Dermis microvascular lymphatic vessel endothelial cell (primary cell): ENCODE results near the gene SLC6A9. TPM values are rescaled to one million over a fixed set of nuclear protein-coding genes. Genes with fewer than 3 reads are reported as not detected.
A peak's percentile ranks its signal among the peaks of the same experiment; 100 is the strongest.

Source experiments
- DNase-seq, 2 donors: peaks; one replicate each; pipeline versions ENCODE4 v3.0.0 to v3.0.0-alpha.2; 2010; ENCODE audit warnings: low read depth in 2 of 2
- total RNA-seq: library from RNA; depleted of rRNA; stranded (reverse); fragments of >200 nt; gene quantifications from 2 replicates; pipeline ENCODE4 v1.2.1, GENCODE V29; 2014

Gene SLC6A9
- total RNA-seq: 0.13 TPM in 2 replicates

DNA sequence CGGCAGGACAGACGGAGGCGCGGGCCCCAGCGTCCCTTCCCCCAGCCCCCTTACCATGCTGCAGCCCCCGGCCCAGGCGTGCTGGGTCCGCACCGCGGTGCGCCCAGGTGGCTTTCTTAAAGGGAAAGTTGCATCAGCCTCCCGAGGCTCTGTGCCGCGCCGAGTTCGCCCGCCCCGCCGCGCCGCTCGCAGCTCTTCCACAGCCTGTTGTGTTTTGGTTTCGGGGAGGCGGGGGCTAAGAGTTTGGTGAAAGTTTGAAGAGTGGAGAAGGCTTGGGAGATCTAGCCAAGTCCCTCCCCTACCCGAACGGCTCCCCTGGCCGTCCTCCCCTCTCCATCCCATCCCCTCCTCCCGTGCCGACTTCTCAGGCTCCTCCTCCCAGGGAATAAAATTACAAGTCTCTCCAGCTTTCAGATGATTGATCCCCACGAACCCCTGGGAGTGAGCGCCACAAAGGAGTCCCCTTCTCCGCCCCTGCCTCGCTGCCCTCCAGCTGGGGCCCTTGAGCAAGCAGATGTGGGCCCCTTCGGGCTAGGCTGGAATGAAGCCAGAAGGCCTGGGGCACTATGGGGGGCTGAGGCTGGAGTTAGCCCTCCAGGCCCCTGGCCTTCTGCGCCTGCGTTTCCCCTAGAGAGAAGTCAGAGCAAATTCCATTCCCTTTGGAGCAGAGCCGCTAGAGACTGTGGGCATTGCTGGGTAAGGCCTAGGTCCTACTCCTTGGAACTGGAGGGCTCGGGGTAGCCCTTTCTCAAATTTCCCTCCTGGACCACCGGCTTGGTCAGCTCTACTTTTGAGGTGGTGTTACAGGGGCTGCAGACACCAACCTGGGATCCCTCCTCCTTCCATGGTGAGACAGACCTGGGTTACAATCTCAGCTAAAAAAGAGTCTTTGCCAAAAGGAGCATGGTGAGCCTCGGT lies at the start of gene SLC6A9:
Gene SLC6A9, minus strand, starts transcription at position 211 of the 918 bp plus-strand sequence. CDS start 7,185 bp downstream, outside the sequence.
- peak in 1 of 2 donors; percentile 24 for DNase-seq

DNA sequence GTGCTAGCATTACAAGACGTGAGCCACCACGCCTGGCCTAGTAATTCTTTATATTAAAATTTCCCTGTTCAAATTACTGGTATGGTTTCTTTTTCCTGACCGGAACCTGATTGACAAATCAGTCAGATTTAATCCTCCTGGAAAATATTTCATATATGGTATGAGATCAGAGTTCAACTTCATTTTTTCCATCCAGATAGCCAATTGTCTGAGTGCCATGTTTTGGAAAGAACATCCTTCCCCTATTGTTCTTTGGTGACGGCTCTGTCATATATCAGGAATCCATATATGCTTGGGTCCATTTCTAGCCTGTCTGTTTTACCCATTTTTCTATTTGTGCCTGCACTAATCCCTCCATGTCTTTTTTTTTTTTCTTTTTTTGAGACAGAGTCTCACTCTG lies 48.3 kb upstream of the SLC6A9 start:
- peak in 1 of 2 donors; percentile 69 for DNase-seq

DNA sequence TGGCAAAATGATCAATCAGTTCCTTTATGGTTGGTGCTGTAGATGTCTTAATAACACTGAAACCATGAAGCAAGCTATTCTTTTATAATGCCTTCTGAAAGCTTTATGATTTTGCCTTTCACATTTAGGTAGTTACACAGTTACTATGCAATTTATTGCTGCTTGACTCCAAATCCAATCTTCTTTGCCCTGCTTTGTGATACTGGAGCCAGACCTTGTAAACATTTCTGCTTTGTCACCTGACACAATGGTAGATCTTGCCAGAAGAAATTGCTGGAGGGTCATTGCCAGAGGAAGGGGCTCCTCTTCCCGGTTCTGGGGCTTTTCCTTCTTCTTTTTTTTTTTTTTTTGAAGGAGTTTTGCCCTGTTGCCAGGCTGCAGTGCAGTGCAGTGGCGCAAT lies 46.8 kb upstream of the SLC6A9 start:
- DNase-seq: no peak

DNA sequence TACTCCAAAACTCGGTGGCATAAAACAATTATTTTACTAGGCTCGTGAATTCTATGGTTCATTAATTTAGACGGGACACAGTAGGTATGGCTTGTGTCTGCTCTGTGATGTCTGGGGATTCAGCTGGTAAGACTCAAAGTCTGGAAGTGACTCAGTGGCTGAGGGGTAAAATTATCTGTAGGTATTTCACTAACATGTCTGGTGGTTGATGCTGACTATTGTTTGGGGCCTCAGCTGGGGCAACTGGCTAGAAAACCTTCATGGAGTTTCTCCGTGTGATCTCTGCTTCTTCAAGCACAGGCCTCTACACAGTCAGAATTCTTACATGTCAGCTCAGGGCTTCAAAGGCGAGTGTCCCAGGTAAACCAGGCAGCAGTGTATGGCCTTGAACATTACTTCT lies 46.2 kb upstream of the SLC6A9 start:
- no peak for DNase-seq

DNA sequence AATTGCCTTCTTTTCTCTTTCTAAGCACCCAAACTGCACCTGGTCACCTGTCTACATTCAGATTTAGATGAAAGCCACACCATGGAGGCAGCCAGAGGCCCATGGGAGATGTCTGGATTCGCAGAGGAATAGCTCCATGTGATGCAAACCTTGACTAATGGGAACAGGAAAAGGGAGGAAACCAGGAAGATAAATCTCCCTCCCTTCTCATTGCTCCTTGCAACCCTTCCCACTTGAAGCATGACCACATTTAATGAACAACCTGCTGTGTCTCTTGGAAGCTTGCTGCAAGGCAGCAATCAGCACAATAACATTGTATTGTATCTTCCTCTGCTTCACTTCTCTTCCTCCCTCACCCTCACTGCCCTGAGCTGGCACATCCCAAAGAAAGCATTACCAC lies 44.8 kb upstream of the SLC6A9 start:
- DNase-seq: no peak

DNA sequence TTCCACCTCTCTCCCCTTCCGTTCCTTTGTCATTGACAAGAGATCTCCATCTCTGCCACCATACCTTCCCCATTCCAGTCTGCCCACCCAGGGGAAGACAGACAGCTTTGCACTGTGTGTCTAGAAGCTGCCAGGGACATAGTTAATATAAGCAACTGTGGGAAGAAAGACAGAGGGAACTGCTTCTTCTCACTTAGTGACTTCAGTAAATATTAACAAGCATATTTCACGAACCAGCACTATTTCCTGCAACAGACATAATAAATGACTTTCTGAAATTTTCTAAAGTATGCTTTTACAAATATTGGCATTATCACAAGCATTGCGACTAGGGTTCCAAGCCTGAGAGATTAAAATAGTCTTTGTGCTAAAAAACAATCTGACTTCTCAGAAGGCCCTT lies 43.2 kb upstream of the SLC6A9 start:
- no peak for DNase-seq

GRCh38 chr1:44073528-44073927 lies 42.3 kb upstream of the SLC6A9 start:
- DNase-seq: no peak

GRCh38 chr1:44072821-44073220 lies 41.6 kb upstream of the SLC6A9 start:
- no peak for DNase-seq

- DNase-seq: peak in 1 of 2 donors; percentile 25
Measured at GRCh38 chr1:44072204-44072603, 40.9 kb upstream of the SLC6A9 start.

DNA sequence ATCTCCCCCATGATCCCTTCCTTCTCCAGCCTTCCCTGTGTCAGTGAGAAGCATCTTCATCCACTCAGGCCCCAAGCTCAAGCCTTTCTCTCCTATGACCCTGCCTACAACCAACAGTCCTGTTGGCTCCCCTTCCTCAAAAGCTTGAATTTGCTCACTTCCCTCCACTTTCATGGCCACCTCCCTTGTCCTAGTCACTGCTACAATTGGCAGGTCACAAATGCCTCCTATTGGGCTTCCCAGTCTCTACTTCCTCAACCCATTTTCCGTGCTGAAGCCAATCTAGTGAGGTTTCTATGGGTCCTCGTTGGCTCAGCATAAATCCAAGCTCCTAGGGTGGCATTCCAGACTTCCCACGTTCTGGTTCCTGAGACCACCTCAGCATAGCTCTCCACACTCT lies 40.2 kb upstream of the SLC6A9 start:
- no peak for DNase-seq

- no peak for DNase-seq
Measured at GRCh38 chr1:44068442-44068921, 37.2 kb upstream of the SLC6A9 start.

- DNase-seq: no peak
Measured at GRCh38 chr1:44067266-44068250, 36.3 kb upstream of the SLC6A9 start.

DNA sequence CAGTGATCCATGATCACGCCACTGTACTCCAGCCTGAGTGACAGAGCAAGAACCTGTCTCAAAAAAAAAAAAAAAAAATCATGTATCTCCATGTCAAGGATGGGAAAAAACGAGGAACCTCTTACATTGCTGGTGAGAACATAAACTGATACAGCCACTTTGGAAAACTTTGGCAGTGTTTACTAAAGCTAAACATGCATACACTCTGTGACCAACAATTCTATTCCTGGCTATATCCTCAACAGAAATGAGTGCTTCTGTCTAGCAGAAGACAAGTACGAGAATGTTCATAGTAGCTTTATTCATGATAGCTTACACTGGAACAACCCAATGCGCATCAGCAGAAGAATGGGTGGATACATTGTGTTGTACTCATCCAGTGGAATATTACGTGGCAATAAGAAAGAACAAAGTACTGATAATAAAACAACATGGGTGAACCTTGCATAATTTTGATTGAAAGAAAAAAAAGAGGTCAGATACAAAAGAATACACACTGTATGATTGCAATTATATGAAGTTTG lies 31.5 kb upstream of the SLC6A9 start:
- no peak for DNase-seq

DNA sequence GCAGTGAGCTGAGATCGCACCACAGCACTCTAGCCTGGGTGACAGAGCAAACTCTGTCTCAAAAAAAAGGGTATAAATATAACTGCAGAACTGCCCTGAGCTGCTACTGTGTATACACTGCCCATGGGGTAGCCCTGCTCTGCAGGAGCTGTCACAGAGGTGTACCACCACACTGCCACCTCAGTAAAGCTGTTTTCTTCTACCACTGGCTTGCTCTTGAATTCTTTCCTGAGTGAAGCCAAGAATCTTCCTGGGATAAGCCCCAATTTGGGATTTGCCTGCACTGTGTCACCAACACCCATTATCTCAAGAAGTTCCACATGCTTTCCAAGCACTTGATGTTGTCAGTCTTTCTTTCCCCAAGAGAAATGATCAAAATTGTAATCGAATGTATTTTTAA lies 30.6 kb upstream of the SLC6A9 start:
- no peak for DNase-seq

- DNase-seq: no peak
Measured at GRCh38 chr1:44060830-44061267, 29.6 kb upstream of the SLC6A9 start.

GRCh38 chr1:44059664-44060355 lies 28.5 kb upstream of the SLC6A9 start:
- DNase-seq: no peak

DNA sequence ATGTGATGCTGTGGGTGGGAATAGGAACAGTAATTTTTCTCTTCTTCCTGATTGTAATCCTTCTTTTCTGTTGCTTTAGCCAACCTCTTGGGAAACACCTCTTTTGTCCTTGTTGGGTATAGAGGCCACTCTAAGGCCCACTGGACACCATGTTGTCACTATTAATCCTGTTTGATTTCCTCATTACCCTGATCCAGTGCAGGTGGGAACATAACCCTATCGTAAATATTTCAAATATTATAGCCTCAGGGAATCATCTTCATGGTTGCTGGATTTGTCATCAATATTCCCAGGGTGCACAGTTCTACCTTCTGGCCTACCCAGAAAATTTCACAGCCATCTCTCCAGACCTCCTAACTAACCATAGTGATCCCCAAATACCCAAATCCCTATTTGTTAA lies 27.9 kb upstream of the SLC6A9 start:
- DNase-seq: no peak

GRCh38 chr1:44057293-44057692 lies 26.0 kb upstream of the SLC6A9 start:
- DNase-seq: no peak

- no peak for DNase-seq
Measured at GRCh38 chr1:44053394-44053793, 22.1 kb upstream of the SLC6A9 start.

GRCh38 chr1:44050261-44050660 lies 19.0 kb upstream of the SLC6A9 start:
- no peak for DNase-seq

DNA sequence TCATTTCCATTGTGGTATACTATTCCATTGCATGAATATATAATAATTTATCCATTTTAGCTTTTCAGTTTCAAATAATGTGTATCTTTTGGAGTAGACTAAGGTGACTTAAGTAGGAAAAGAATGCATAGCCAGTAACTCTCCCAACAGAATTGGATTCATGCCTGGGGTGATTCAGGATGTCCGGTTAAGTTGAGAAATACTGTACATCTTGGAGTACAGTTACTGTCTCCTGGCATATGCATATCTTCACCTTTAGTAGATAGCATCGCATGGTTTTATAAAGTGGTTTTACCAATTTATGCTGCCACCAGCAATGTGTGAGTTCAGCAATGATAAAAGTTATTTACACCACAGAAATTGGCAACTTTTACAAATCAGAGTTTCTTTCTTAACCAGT lies 18.6 kb upstream of the SLC6A9 start:
- DNase-seq: peak in 1 of 2 donors; percentile 35
